Stimulated activated naive CD4-positive, alpha-beta T cell (primary cell): Measurements from ENCODE around the gene AHI1.
A peak's percentile ranks its signal among the peaks of the same experiment; 100 is the strongest.

Source experiments
- DNase-seq, 6 experiments: peaks; one replicate each; lab custom pipeline; 2025; lab: John Stamatoyannopoulos, UW

Gene AHI1

DNA sequence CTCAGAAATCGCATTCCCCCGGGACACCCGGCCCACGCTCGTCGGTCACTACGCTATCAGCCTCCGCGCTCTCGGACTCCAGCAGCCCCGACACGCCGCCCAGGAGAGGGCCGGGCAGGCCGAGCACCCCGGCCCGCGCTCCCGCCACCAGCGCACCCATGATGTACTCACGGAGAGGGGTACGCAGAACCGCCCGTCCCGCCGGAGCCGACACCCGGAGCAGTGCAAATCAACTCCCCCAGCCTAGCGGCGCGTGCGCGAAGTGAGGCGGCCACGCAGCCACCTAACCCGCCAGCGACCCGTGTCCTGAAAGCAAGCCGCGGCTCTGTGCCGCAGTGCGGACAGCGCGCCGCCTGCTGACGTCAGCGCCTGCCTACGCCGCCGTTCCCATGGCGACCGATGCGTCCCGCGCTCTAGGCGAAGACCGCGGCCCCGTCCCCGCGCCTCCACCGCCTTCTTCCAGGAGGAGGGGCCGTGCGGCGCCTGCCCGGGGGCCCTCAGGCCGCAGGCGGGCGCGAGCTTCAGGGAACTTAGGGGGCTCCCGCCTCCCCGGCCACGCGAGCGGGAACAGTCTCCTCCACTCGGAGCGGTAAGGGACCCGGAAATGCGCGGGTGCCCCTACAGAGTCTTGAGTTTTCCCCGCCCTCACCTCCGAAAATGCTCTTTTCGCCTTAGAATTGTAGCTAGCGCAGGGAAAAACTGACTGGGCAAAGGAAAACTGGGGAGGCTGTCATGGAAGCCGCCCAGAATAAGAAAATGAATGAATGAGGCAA, at the start of gene AHI1:
AHI1 (minus strand) TSS at position 329 of the 773 bp plus-strand sequence. CDS start 5,503 bp downstream, outside the sequence.
- peak; percentile 76 to 86 (median 82) for DNase-seq

DNA sequence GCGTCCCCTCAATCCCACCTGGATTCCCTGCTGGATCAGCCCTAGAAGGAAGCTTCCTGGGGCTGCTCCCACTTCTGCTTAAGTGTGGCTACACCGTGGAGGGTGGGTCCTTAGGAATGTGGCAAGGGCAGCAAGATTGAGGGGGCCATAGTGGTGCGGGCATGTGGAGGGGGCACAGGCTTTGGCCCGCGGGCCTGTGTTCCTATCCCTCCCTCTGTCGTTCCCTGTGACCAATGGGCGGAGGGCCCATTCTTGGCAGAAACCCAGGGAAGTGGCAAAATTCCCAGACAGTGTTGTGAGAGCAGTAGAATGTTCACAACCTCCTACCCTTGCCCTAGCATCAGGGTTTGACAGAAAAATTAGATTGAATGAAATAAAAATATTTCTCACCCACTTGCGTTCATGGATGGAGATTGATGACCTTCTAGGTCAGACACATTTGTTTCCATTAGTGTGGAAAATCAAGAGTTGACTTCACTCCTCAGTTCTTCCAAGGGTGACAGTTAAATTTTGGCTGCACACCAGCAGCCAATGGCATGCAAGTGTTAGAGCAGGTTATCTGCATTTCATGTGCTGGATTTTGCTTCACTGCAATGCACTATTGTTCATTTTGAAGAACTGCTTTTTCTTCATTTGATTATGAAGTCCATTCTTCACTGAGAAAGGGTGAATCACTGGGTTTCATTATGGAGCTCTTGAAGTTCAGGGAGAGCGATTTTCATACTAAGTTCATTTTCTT, 49.3 kb upstream of the AHI1 start:
- no peak for DNase-seq

DNA sequence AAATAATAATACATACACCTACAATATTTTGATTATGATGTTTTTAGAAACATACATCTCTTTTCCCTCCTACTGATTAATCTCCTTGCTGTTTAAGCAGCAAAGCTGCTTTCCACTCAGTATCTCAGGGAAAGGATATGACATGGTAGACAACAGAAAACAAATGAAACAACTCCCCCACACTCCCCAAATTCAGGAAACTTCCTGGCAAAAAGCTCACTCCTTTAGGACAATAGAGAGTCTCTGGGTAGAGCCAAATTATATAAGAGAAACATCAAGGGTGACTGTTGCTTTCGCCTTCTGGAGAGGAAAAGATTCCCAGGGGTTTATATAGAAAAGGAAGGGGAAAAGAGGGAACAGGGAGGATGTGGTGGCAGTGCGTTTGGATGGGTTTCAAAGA, 48.7 kb upstream of the AHI1 start:
- no peak for DNase-seq

DNA sequence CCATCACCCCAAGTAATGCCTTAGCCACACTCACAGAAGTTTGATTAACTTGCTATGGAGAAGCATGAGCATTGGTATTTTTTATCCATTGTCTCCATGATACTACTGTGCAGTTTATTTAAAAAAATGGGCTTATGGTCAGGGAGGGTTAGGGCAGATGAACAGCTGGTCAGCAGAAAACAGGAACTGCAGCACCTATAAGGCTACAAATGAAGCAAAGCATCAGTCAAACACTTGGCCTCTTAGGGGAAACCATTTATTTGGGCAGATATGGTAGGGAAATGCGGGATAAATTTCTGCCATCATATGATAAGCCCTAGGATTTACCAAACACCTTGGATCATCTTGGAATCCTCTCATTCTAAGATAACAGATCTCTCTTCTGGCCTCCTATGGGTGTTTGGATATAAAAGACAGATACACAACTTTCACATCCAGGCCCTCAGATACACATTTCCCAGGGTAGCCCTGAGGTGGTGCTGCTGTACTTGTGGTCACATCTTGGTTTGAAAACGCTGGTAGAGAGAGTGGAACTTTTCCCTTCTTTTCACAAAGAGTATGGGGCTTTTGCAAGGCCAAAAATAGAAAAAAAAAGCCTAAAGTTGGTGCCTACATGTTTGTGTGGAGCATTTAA, 42.8 kb upstream of the AHI1 start:
- no peak for DNase-seq

DNA sequence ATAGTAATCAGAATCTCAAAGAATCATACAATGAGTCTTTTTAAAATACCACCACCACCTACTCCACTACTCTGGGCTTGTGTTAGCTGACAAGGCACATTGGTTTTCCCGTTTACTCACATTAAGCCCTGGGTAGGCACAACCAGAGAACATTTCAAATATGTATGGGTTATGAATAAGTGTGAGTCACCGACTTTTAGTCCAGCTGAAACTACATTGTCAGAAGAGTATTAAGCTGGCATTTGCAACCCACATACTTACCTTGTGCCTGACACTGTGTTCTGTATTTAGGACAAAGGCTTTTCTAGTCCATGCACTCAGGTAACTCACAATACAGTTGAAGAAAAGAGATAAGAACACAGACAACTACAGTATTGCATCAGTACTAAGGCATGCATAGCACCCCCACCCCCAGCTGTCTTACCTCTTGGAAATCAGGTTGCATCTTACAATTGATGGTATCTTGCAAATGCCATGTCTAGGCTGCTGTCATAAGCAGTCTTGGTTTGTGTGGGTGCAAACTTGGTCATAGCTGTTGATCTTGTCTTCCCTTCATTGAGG, 40.3 kb upstream of the AHI1 start:
- no peak for DNase-seq

DNA sequence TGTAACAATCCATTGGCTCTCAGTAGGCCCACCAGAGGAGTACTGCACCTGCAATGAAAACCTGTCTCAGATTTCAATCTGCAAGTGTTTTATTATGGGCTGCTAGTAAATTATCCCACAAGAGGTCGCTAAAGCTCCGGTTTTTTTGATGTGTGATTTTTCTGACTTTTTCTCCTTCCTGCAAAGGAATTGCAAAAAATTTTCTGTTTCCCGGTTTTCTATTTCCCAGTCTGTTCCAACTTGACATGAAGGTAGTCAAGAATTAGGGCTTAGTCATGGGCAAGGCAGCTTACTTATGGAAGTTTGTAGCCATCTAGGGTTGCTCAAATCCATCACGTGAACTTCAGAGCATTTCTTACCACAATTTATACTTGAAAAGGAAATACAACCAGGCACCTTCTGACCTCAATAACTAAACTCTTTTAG, 38.5 kb upstream of the AHI1 start:
- DNase-seq, result peak in 3 of 6 experiments; percentile 45 to 65 (median 52)

DNA sequence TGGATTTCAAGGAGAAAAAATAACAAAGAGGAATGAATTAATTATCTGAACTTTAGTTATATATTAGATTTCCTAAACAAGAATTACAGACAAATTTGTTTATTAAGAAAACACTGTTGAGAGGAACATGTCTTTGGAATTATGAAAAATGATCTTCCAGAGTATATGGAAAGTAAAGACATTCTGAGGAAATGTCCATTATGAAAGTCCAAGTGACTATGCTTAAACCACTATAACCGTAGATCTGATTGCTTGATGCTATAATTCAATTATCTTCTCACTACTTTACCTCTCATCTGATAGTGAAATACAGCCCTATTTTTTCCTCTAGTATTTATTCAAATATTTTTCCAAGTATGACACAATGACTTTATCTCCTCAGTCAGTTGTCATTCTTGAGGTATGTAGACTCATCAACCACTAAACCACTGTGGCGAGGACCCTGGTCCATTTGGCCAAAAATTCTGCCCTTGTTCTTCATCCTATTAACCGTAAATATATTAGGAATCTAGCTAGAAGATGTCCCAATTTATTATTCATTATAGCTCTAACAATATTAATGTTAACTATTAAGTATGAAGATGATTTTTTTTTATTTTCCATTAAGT, 37.3 kb upstream of the AHI1 start:
- DNase-seq, result no peak

DNA sequence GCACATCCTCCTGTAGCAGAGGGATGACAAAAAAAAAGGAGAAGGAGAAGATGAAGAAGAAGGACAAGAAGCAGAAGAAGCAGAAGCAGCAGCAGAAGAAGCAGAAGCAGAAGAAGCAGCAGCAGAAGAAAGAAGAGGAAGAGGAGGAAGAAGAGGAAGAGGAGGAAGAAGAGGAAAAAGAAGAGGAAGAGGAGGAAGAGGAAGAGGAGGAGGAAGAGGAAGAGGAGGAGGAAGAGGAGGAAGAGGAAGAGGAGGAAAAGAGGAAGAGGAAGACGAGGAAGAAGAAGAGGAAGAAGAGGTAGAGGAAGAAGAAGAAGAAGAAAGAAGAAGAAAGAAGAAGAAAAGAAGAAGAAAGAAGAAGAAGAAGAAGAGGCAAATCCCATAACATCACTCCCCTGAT, 35.0 kb upstream of the AHI1 start:
- no peak for DNase-seq

DNA sequence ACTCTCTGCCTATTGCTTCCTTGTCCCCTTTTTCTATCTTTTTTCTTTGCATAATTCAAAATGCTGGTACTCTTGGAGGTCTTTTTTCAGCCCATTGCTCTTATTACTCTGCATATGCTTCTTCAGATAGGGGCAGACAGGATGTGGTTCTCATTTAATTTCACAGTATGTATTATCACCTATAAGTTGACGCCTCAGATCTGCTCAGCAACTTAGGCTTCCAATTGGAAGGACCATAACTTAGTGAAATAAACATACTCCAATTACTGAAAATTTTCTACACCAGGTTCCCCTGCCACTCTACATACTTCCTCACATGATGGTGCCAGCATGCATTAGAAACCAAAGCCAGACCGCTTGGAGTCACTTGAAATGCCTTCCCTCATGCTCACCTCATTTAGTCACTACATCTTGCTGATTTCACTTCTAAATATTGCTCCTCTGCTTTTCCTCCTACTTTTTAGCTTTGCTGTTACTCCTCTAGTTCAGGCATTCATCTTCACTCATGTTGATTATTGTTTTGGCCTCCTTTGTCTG, 34.5 kb upstream of the AHI1 start:
- DNase-seq, result no peak

DNA sequence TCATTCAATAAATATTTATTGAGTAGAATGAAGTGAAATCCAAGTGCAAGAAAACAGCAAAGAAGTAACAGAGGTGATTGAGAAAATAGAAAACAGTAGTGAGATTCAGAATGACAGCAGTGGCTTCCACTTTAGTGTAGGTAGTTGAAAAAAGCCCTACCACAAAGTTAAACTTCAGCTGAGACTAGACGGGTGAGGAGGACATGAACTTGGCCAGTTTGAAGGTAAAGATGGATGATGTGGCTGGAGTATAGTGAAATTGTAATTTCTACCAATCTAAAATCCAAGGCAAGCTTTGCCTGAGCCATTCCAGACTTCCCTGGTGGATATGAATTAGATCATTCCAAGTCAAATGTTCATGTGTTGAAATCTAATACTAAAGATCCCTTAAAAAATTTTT, 32.6 kb upstream of the AHI1 start:
- DNase-seq, result no peak

DNA sequence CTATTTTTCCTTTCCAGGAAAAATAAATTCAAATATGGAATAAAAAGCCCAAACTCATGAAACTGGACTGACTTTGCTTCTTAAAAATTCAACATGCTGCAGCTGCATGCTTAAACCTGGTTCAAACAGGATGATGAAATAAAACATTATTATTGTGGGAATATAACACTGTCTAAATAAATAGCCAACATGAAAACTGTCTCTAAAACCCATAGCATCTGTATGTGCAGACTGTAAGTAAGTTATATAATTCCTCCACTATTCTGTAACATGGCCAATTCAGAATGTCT, 30.4 kb upstream of the AHI1 start:
- DNase-seq, result no peak

DNA sequence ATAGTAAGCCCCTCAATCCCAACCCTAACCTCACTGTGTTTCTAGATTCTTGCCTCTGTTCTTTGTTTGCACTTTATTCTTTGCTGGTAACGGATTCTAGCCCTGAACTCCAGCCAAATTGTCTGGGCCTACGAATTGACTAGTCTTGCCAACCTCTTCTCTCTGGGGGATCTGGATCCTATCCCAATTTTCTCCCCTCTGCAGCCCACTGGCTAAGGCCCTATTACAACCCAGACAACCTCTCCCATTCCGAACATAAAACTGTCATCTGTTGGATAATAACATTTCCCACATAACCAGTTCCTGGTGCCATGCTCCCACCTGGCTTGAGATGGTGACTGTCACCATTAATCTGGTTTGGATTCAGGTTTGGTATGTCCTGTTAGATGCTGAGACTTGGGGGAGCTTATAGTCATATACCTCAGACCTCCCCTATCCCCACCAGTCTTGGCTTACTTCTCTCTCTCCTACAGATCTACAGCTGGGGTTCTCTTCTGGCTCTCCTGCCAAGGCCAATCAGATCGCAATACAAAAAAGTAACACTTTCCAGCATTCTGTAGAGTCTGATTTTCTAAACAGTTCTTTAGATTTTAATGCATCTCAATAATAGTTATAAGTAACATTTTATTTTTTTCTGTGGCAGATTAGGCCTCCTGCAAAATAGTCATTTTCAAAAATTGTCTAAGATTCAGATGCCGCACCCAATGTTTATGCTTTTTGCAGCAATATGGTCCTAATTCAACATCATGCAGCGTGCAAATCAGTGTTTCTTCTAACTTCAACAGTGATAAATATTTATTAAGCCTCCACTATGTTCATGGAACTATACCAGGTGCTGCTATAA, 29.8 kb upstream of the AHI1 start:
- no peak for DNase-seq

DNA sequence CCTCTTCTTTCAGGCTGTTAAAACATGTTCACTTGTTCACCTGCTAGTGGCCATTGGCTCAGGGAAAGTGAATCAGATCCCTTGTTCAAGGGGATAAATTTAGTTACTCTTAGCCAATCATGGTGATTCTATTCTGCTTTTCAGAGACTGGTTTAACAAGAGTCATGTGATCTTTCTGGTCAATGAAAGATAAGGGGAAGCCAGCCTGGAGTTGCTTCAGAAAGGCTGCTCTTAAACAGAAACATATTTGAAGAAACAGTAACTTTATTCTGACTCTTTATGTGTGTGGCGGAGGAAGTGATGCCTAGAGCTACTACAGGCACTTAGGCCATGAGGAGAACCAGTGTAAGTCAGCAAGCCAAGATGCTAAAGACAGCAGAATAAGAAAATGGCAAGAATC, 28.1 kb upstream of the AHI1 start:
- no peak for DNase-seq

DNA sequence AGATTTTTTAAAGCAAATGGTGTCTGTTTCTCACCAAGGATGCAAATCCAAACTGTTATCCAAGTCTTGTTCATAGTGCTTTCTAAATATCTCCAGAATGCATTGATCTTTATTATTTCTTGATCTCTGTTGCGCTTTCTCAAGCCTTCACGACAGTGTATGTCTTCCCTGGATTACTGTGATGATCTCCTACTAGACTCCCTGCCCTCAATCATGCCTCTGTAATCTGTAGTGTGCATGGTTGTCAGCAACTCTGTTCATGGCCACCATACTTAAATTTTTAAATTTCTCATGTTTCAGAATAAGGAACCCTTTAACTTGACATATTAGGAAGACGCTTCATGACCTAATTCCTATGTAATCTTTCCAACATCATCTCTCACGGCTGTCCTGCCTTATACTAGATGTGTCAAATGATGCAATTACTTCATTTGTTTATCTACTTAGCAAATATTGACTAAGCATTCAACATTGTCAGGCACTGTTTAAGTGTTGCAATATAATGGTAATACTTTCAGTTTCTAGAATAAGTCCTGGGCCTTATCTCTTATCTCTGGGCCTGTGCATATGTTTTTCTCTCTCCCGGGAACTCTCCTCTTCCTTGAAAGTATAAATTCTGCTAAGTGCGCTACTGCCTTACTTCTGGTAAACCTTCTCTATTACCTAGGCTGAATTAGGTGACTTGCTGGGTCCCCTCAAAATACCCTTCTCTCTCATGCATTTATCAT, 25.6 kb upstream of the AHI1 start:
- DNase-seq, result no peak

DNA sequence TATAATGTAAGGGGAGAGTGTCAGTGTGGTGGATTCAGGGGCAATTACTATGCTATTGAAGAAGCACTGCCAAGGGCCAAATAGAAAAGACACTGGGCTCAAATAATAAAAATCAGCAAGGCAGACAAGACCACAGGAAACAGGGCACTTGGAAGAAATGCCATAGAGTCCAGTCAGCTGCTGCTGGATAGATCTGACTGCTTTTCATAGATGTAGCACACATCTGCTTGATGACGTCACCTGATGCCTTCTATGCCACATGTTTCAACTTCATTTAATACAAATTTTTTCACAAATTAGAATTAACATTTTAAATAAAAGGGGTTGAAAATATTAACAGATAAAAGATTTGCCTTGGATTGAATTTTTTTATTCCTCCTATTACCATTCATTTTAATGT, 23.9 kb upstream of the AHI1 start:
- DNase-seq, result no peak

DNA sequence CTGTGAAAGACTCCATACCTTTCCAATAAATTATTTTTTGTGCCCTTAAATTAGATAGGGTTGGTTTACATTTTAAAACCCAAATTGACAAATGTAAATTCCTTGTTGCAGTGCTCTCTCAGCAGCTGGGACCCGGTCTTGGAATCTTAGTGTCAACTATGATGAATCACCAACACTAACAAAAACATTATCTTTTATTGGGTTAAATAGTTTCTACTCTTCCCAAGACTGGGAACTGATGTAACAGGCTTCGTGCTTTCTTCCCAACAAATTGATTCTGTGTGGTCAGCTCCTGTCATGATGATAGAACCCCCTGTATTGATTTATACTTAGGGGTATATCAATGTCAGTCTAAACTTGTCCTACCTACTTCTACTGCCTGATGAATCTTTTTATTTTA, 23.2 kb upstream of the AHI1 start:
- DNase-seq, result no peak

DNA sequence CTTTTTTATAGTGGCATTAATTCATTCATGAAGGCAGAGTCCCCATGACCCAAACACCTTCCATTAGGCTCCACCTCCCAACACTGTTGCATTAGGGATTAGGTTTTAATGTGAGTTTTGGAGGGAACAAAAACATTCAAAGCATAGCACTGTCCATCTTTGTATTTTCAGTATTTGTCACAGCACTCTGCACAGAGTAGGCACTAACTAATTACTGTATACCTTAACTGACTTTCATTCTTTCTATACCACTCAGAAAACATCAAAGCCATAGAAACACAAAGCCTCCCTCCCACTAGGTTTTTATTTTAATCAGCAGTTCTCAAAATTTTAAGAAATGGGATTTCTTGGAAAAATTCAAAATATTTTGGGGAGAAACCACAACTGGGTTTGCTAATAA, 21.8 kb upstream of the AHI1 start:
- DNase-seq, result no peak

DNA sequence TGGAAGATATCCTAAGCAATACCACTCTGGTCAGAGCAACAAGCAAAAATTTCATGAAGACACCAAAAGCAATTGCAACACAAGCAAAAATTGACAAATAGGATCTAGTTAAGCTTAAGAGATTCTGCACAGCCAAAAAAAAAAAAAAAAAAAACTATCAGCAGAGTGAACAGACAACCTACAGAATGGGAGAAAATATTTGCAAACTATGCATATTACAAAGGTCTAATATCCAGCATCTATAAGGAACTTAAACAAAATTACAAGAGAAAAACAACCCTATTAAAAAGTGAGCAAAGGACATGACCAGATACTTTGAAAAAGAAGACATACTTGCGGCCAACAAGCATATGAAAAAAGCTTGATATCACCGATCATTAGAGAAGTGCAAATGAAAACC, 20.0 kb upstream of the AHI1 start:
- no peak for DNase-seq

DNA sequence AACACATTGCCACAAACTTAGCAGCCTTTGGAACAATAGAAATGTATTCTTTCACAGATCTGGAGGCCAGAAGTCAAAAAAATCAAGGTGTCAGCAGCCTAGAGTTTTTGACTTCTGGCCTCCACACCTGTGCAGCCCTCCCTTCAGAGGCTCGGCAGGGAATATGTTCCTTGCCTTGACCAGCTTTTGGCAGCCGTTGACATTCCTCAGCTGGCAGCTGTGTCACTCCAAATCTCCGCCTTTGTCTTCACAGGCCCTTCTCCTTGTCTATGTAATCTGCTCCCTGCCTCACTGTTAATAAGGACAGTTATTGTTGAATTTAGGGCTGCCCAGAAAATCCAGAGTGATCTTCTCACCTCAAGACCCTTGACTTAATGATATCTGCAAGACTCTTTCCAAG, 17.2 kb upstream of the AHI1 start:
- no peak for DNase-seq

DNA sequence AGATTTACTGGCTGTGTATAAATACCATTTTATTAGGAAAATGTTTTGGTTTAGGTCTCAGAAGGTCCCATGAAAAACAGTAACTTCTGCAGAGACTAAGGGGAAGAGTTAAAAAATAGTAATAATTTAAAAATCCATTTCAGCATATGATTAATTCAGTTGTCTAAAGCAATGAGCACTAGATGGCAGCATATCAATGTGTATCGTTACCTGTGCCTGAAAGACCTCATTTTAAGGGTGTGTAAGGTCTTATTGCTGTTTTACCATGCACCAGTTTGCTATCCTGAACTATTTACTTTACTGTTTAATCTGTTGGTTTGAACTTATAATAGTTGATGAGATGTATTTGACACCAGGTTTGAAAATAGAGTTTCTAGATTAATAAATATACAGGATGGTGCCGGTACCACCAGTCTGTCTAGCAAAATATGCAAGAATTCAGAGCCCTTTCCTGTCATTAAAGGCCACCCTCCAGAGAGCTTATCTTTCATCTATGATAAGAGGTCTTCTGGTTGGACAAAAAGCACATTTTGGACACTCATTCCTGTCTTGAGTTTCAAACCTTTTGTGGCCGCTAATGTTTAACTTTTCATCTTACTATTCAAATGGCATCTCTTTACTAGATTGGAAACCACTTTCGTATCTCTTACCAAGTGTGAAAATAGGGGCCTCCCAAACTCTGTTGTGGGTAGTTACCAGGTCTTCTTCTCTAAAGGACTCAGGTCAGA, 8.9 kb upstream of the AHI1 start:
- peak in 2 of 6 experiments; percentile 33 to 35 for DNase-seq
